Gastroesophageal sphincter (tissue), 3 donors: ENCODE results near the gene SPIN1.

Experiments
- CTCF ChIP-seq, 4 experiments: fragments of 200-600 bp in 2 of 4; fragments of 450-650 bp in 2 of 4; sonication (generic) in 1 of 4; IDR thresholded peaks; one replicate each; pipeline ENCODE4 v1.5.1; 2017 to 2019; ENCODE audit warnings: antibody characterized with exemption in 4 of 4, mild to moderate bottlenecking in 2 of 4, moderate library complexity in 2 of 4
- EP300 ChIP-seq: sonication (generic); formaldehyde crosslinking; IDR thresholded peaks from one replicate; pipeline ENCODE4 v1.6.1; 2017; ENCODE audit warnings: antibody characterized with exemption, mild to moderate bottlenecking
- POLR2A ChIP-seq, 2 donors: fragments of 450-650 bp; IDR thresholded peaks; one replicate each; pipeline ENCODE4 v1.6.1; 2017; ENCODE audit warnings: antibody characterized with exemption in 2 of 2, mild to moderate bottlenecking in 2 of 2, moderate library complexity in 1 of 2

- TF ChIP-seq CTCF (IDR thresholded peaks at IDR 0.05) (no peak), POLR2A (IDR thresholded peaks at IDR 0.05) (no peak), EP300 (no peak)
Measured at GRCh38 chr9:88414298-88414697, 26.1 kb downstream of the SPIN1 start.
